Measurements from ENCODE around the gene SLC2A6. TPM values are rescaled to one million over a fixed set of nuclear protein-coding genes. Genes with fewer than 3 reads are reported as not detected.

SLC2A6 gene
- total RNA-seq, 1 experiment from 2014 or later = 20.5 TPM

GRCh38 chr9:133496861-133497842, 18.3 kb upstream of the SLC2A6 start:
- Histone ChIP-seq H3K79me2 (ENCODE audit: low read length) (no peaks in the 10 kb centered on the region), H3K4me3 (ENCODE audit: low read length) (no peak overlapping the region), H3K36me3 (ENCODE audit: low read depth, low read length) (no peaks in the 10 kb centered on the region), H3K4me2 (ENCODE audit: low read length) (no peak overlapping the region), H3K27ac (ENCODE audit: low read length) (no peak overlapping the region), H3K9me2 (replicated peaks; ENCODE audit: low read length) (no peaks in the 10 kb centered on the region), H3K4me1 (ENCODE audit: insufficient read depth, low read length) (no peaks in the 10 kb centered on the region), H3F3A (ENCODE audit: low read length, unreplicated experiment) (no peaks in the 10 kb centered on the region), H2AFZ (ENCODE audit: low read length) (no peak overlapping the region), H3K27me3 (ENCODE audit: low read length) (no peaks in the 10 kb centered on the region), H3K9me3 (ENCODE audit: low read length) (0 out of 2 replicates have a peak, but pooled peaks cover 6% of the 10 kb centered on the region), H4K20me1 (ENCODE audit: low read length) (no peaks in the 10 kb centered on the region), H3K9ac (ENCODE audit: low read length) (no peak overlapping the region)
- BruUV-seq (replicated peaks) = no TSS peak
- POLR2A ChIA-PET (ENCODE audit: unreplicated experiment) = no interaction called here
- intact Hi-C loops (cut with micrococcal nuclease) = no loop called here
- ATAC-seq (no peak), DNase-seq (no peak)
- TF ChIP-seq CTCF (conservative IDR thresholded peaks at IDR 0.05; ENCODE audit: low read depth, low read length) (no peak), EZH2 (IDR thresholded peaks at IDR 0.05; ENCODE audit: low read length, unreplicated experiment) (no peak), EZH2phosphoT487 (IDR thresholded peaks at IDR 0.05; ENCODE audit: borderline replicate concordance, low read length) (no peak)
- CTCF ChIA-PET = no interaction called here

DNA sequence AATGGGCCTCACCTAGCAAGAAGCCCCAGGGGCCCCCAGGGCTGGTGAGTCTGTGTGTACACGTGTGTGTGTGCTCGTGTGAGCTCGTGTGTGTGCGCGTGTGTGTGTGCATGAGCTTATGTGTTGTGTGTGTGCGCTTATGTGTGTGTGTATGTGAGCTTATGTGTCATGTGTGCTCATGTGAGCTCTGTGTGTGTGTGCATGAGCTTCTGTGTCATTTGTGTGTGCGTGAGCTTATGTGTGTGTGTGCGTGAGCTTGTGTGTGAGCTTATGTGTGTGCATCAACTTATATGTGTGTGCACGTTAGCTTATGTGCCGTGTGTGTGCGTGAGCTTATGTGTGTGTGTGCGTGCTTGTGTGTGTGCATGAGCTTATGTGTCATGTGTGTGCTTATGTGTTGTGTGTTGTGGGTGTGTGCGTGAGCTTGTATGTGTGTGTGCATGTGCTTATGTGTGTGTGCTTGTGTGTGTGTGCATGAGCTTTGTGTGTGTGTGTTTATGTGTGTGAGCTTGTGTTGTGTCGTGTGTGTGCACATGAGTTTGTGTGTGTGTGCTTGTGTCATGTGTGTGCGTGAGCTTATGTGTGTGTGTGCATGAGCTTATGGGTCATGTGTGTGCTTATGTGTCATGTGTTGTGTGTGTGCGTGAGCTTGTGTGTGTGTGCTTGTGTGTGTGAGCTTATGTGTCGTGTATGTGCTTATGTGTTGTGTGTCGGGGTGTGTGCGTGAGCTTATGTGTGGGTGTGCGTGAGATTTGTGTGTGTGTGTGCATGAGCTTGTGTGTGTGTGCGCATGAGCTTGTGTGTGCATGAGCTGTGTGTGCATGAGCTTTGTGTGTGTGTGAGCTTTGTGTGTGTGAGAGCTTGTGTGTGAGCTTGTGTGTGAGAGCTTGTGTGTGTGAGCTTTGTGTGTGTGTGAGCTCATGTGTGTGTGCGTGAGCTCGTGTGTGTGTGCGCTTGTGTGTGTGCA, 16.7 kb upstream of the SLC2A6 start:
- no TSS peak for BruUV-seq (replicated peaks)
- Histone ChIP-seq H3K9me2 (replicated peaks; ENCODE audit: low read length) (no peaks in the 10 kb centered on the region), H3K4me2 (ENCODE audit: low read length) (no peak overlapping the region), H3K4me3 (ENCODE audit: low read length) (no peak overlapping the region), H3K27me3 (ENCODE audit: low read length) (no peaks in the 10 kb centered on the region), H3K36me3 (ENCODE audit: low read depth, low read length) (no peaks in the 10 kb centered on the region), H3K4me1 (ENCODE audit: insufficient read depth, low read length) (no peaks in the 10 kb centered on the region), H3K79me2 (ENCODE audit: low read length) (no peaks in the 10 kb centered on the region), H3K9me3 (ENCODE audit: low read length) (no peaks in the 10 kb centered on the region), H2AFZ (ENCODE audit: low read length) (no peak overlapping the region), H3K9ac (ENCODE audit: low read length) (no peak overlapping the region), H3F3A (ENCODE audit: low read length, unreplicated experiment) (no peaks in the 10 kb centered on the region), H3K27ac (ENCODE audit: low read length) (no peak overlapping the region), H4K20me1 (ENCODE audit: low read length) (no peaks in the 10 kb centered on the region)
- ChIA-PET CTCF (no interaction called here), POLR2A (ENCODE audit: unreplicated experiment) (no interaction called here)
- ATAC-seq = no peak
- no peak for DNase-seq
- TF ChIP-seq CTCF (conservative IDR thresholded peaks at IDR 0.05; ENCODE audit: low read depth, low read length) (no peak), EZH2 (IDR thresholded peaks at IDR 0.05; ENCODE audit: low read length, unreplicated experiment) (no peak), EZH2phosphoT487 (IDR thresholded peaks at IDR 0.05; ENCODE audit: borderline replicate concordance, low read length) (no peak)
- intact Hi-C loops (cut with micrococcal nuclease) = no loop called here

Measured in PC-3 (cell line).